Fibroblast of pulmonary artery (primary cell): Measurements from ENCODE around the gene TUT7.

Experiments used
- DNase-seq: peaks from one replicate; pipeline ENCODE4 v3.0.0-alpha.2; 2010; ENCODE audit warnings: low read depth
- H3K4me3 ChIP-seq: replicated peaks from 2 replicates; pipeline ENCODE4 v1.5.1; 2011; ENCODE audit warnings: low read depth, mild to moderate bottlenecking, control low read depth, low read length, moderate library complexity
- CTCF ChIP-seq: IDR thresholded peaks from 2 replicates; pipeline ENCODE4 v1.5.1; 2011; ENCODE audit warnings: mild to moderate bottlenecking, control low read depth, low read length, inconsistent platforms; ENCODE audit errors: missing control alignments

The TUT7 gene

GRCh38 chr9:86280580-86280979 lies 73.6 kb downstream of the TUT7 start:
- H3K4me3 ChIP-seq = peak overlapping the region; percentile 96
- DNase-seq = no peak
- no peak for TF ChIP-seq CTCF

DNA sequence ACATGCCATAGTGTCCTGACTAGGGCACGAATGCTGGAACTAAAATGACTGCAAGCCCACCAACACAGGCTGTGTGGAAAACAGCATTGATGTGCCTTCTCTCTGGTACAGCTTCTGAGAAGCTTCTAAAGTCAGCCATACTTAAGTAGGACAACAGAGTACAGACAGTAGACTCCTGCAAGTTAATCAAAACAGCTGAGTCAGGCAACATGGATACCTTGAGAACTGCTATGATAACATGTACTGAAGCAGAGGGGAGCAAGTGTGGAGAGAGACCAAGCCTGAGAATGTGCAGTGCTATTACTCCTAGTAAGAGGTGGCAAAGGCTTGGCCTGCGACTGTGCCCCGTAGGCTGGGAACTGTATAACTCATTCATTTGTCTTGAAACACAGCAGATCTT lies 74.4 kb downstream of the TUT7 start:
- no peak for DNase-seq
- TF ChIP-seq CTCF = no peak
- no peak overlapping the region for H3K4me3 ChIP-seq

GRCh38 chr9:86277072-86277471 lies 77.1 kb downstream of the TUT7 start:
- DNase-seq = no peak
- H3K4me3 ChIP-seq = no peak overlapping the region
- no peak for TF ChIP-seq CTCF

GRCh38 chr9:86275962-86276361 lies 78.2 kb downstream of the TUT7 start:
- H3K4me3 ChIP-seq = no peak overlapping the region
- DNase-seq = no peak
- TF ChIP-seq CTCF = peak; percentile 29

DNA sequence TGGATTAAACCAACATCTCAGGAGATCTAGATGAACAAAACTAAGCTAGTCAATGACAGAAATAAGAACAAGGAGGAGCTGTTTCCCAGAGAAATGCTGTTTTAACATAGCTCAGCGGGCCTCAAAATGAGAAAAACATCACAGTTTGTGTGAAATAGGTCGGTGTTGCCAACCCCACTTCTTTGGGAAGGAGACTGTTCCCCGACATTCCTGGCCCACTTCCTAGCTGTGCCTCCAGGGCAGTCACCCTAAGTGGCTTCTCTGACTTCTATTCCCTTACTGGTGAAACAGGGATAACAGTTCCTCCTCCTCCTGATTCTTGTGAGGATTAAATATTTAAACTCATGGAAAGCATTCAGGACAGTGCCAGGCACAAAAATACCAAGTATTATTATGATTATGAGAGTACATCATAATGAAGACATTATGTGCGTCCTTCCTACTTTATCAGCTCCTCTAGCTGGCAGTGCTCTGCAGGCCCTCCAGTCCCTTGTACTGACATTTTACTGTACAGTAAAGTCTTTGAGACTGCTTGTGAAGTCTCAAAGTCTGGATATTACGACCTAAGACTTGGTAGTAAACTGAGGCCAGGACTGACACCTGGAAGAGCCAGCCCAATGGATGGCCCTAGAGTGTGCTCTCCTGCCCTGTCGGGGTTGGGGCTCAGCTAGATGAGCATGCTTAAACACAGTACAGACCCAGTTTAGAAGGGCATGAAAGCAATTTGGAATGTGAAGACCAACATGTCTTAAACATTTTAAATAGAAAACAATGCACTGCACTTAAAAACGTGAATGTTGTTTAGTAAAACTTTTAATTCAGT lies 79.2 kb downstream of the TUT7 start:
- no peak for TF ChIP-seq CTCF

DNA sequence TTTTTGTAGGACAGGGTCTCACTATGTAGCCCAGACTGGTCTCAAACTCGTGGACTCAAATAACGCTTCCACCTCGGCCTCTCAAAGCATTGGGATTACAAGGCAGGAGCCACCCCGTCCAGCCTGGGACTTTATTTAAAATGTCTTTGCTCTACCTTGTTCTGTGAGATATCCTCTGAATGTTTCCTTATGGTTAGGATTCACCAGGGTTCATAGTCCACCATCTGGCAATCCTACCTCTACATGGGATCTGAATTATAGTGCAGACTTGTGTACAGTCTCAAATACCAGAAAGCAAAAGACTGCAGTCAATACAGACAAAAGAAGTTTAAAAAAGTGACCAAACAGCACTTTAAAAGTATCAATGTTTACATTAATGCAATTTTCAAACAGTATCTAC lies 82.0 kb downstream of the TUT7 start:
- H3K4me3 ChIP-seq = no peak overlapping the region
- DNase-seq = no peak
- no peak for TF ChIP-seq CTCF

More for the DNA sequence above, 79.2 kb downstream of the TUT7 start:
- no peak overlapping the region for H3K4me3 ChIP-seq
- DNase-seq = no peak

GRCh38 chr9:86263876-86264275 lies 90.3 kb downstream of the TUT7 start:
- DNase-seq = no peak
- TF ChIP-seq CTCF = no peak
- H3K4me3 ChIP-seq = no peak overlapping the region
